GM12891 (cell line): ENCODE results near the gene UNK.

ENCODE experiments used
- POLR2A ChIP-seq: IDR thresholded peaks from 2 replicates; pipeline ENCODE4 v1.6.1; 2011; ENCODE audit warnings: low read depth, low read length, control low read depth
- POLR2AphosphoS5 ChIP-seq: IDR thresholded peaks from 2 replicates; pipeline ENCODE4 v1.6.1; 2011; ENCODE audit warnings: low read depth, low read length, control low read depth
- TAF1 ChIP-seq: IDR thresholded peaks from 2 replicates; pipeline ENCODE4 v1.6.1; 2011; ENCODE audit warnings: low read depth, low read length, control low read depth

DNA sequence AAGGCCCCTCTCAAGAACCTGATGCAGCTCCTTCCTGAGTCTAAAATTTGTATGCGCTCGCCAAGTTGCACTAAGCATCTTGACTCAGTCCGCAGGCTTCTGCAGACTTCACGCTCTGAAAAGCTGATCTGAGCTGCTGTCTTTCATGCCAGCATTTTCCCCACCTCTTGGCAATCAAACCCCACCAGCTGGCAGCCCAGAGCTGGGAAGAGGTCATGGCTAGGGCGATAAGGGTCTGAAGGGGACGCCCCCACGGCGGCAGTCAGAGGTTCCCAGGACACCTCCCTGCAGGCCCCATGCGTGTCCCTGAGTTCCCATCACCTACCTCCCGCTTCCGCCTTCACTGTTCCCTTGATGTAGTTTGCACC, 64.7 kb downstream of the UNK start:
- TF ChIP-seq POLR2A (no peak), POLR2AphosphoS5 (no peak), TAF1 (no peak)
